Measurements from ENCODE around the gene HS2ST1.

HS2ST1 gene

DNA sequence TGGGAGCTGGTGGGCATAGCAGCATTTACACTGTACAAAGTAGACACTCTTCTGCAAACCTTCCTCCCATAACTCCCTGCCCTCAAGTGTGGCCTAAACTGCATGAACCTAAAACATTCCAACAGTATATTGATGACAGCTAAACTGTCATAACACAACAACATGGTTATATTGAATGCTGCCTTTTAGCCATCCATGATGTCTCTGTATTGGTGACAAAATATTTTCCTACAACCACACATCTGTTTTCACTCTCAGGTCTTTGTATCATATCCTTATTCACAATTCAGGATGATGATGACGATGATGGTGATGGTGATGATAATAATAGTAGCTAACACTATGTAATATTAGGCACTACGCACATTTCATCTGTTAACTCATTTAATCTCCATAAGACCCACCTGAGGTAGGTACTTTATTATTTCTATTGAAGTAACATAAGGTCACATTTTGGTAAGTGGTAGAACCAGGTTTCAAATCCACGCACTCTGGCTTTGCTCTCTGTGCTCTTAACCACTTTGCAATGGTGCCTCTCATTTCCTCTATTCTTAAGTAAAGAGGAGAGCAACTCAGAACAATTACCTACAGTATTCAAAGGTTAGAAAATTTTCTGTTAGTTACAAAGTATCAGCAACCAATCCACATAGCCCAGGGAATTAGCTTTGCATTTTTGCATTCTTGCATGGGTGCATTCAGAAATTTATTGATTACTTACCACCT lies 229.1 kb downstream of the HS2ST1 start:
- DNase-seq: no peak

DNA sequence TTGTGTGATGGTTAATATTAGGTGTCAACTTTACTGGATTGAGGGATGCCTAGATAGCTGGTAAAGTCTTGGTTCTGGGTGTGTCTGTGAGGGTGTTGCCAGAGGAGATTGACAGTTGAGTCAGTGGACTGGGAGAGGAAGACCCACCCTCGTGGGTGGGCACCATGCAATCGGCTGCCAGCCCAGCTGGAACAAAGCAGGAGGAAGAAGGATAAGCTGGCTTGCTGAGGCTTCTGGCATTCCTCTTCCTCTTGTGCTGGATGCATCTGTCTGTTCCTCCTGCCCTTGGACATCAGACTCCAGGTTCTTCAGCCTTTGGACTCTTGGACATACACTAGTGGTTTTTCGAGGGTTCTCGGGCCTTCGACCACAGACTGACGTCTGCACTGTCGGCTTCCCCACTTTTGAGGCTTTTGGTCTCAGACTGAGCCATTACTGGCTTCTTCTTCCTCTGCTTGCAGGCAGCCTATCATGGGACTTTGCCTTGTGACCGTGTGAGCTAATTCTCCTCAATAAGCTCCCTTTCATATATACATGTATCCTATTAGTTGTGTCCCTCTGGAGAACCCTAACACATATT lies 230.0 kb downstream of the HS2ST1 start:
- no peak for DNase-seq

DNA sequence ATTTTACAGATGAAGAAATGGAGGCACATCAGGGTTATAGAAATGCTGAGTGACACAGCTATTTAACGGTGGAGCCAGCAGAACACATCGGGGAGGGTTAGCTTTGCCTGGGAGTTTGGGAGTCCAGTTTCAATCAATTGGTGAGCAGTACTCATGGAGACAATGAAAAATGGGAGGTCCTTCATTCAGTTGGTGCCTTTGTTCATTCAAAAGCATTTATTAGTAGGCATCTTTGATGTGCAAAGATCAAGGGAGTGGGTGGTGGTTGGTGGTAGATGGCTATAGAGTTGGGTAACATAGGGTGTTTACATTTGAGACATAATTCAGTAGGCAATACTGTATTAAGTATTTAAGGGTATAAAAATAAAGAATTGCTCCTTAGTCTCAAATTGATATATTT lies 230.5 kb downstream of the HS2ST1 start:
- no peak for DNase-seq

DNA sequence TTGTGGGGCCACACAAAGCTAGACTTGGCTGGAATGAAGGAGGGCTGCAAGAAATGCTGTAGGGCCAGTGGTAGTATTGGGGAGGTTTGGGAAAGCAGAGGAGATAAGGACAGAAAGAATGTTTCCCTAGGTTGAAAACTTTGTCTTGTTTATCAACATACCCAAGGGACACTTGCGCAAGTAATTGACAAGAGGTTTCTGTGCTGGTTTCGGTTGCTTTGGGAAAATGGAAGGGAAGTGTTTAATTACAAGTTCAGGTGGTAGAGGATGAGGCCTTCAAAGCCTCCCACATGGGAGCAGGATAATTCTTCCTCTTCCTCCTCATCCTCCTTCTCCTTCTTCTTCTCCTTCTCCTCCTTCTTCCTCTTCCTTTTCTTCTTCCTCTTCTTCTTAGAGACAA lies 232.1 kb downstream of the HS2ST1 start:
- DNase-seq: no peak

DNA sequence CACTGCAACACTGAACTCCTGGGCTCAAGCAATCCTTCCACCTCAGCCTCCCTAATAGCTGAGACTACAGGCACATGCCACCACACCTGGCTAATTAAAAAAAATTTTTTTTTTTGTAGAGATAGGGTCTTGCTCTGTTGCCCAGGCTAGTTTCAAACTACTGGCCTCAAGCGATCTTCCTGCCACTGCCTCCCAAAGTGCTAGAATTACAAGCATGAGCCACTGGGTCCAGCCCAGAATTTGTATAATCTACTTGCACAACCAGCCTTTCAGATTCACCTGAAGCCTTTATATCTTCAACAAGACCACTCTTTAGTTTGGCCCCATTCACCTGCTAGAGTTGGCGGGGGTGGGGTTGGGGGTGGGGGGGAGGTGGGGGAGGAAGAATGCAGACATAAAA lies 232.6 kb downstream of the HS2ST1 start:
- DNase-seq: no peak

DNA sequence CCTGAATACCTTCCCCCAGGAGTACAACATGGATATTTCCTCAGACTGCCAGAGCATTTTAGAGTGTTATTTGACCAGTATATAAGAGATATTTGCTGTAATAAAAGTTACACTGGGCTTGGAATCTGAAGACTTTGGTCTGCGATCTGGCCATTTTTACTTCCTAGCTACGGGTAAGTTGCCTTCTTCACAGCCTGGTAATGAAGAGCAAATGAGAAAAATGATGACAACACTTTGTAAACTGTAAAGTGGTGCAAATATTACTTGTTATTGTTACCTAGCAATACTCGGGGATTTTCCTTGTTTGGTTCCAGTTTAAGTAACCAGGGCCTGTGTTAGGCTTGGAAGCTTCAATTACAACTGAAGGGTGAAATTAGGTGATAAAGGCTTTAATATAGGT lies 233.4 kb downstream of the HS2ST1 start:
- no peak for DNase-seq

DNA sequence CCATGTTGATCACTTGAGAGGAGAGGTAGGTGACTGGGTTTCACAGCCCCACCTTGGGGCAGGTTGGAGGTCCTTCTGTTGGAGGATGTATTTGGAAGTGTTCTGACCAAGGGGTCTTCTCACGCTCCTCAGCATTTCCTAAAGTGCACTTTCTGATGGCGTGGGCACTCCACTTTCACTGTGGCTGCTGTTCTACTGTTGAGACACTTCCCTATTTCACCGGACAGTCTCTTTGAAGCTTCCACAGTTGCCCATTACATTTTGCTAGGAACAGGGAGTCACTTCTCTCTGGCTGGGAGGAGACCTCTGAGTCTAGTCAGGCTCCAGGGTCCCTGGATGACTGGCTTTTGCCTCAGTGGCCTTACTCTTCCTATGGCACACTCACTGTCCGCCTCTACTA lies 234.2 kb downstream of the HS2ST1 start:
- no peak for DNase-seq

DNA sequence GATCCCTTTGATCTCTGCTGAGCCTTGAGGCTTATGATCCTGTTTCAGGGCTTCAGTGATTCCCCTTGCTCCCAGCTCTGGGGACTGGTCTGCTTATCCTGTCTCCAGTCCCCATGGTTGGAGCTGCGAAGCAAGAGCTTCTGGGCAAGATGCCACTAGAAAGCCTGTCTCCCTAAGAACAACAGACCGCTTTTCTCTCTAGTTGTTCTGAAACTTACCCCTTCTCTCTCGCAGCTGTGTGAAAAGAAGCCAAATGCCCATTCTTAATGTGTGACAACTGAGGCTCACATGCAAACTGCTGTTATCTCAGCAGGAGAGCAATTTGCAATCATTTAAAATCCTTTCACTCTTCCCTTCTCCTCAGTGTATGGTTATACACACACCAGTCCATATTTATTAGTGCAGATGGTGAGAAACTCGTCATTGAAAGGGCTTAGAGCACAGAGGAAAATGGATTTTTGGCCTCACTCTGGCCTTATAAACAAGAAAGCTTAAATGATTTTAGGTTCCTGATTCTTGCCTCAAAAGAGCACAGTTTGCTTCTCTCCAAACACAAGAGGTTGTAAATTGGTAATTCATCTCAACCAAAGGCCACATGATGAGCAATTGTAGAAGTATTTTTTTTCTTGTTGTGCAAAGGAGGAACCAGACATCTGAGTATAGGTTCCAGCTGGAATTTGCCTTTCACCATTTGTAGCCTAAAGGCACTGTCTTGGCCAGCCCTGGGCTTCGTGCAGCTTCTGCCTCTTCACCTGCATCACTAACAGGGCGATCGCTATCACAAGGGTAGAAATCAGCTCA lies 235.0 kb downstream of the HS2ST1 start:
- DNase-seq: no peak

DNA sequence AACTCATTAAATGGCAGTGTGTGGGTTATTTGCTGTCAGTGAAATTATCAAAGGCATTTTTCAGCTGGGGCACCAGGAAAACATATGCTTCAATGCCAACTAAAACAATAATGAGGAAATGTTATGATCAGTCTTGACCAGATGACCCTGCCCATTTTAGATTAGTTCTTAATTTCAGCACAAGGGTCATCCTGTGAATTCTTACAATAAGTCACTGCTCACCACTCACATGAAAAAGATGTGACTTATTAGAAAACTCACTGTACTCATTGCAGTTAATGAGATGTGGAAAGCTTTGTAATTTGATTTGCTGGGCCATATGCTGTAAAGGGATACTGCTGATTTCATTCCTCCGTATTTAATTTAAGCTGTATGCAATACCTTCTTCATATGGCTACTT lies 235.7 kb downstream of the HS2ST1 start:
- DNase-seq: no peak

DNA sequence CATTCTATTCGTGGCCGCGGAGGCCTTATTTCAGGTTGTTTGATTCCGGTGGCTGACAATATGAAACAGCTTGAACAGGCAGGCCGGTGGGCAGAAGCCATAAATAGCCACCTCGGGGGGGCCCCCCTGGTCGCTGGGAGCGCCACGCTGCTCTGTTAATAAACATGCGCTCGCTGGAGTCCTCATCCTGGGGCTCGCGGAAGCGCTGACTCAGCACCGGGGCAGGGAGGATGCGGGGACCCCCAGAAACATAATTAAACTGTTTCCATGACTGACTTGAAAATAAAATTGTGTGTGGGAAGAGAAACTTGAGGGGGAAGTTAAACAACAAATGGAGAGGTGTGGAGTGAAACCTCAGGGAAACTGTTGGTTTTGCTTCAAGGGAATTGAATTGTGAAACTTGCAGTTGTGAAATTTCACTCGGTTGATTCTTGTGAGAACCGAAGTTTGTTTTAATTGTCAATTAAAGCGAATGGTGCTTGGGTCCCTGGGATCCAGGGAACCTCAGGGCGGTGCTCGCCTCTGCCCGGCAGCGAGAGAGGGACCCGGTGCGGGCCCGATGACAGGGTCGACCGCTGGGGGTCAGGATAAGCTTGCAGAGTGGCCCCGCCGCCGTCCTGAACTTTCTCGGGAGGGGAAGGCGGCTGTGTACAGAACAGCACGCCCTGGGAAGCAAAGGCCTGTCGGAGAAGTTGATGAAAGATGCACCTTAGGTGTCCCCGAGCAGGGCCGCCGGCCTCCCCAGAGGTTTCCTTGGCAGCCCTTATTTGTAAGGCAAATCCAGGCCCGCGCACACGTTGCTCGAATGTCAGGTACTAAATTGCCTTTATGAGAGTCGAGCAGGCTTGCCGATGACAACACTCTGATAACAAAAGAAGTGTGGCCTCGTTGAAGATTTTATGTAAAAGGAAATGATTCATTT lies 237.3 kb downstream of the HS2ST1 start:
- peak in 1 of 5 donors; percentile 8 for DNase-seq

DNA sequence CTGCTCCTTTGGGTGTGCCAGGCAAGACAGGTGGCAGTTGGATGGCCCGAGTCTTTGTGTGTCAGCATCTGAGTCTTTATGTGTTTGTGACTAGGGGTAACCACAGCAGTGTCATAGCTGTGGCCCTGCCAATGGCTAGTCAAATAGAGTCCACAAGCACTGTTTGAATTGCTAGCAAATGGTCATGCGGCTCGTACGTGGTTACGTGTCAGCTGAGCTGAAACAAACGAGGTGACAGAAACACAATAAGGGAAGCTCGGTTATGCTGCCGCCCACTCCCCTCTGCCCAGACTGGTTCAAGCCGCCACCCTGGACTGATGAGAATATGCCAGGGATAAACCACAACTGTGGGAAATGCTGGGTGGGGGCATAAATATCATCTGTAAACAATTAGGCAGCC lies 239.9 kb downstream of the HS2ST1 start:
- no peak for DNase-seq

DNA sequence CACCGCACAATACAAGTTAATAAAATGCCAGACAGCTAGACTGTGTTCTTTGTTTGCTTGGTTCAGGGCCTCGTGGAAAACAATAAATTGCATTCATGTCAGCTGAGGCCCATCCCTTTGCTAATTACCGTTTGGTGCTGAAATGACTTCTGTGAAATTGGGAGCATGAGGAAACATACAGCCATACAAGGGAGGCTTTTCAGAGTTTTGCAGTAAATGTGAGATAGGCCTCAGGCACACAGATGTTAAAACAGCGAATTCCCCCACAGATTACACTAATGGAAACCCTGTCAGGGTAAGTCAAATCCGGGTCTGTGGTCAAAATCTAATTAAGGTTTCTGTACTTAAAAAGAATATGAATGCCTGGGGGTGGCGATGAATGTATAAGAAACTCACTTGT lies 240.7 kb downstream of the HS2ST1 start:
- no peak for DNase-seq

DNA sequence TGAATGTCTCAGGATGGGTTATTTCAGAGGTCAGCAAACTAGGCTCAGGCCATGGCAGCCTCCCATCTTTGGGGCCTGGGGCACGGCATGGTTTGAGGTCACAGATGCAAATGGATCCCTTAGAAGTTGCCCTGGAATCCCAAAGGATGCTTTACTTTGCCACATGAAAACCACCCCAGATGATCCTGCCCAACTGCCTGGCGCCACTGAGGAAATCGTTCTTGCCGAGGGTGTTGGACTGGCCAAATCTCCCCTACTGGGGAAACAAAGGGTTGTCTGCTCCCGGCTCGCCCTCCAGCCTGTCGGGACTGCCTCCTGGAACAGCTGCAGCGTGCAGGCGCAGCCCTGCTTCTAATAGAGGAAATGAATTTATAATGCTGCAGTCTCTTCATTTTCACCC lies 241.2 kb downstream of the HS2ST1 start:
- no peak for DNase-seq

DNA sequence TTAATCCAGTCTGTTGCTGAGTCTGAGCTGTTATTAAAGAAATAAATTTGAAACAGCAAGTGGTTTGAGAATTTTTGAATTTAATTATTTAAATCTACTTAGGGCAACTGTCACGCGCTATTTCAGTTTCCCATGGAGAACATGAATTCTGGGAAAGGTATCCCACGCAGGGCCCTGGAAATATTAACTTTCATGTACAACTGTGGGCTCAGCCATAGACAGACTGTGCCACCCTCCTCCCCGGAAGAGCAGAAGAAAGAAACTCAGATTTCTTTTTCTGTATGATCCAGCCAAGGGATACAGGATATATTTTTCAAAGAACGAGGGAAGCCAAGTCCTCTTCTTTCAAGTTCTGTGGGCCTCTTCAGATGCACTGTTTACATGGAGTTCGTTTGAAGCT lies 241.7 kb downstream of the HS2ST1 start:
- no peak for DNase-seq

DNA sequence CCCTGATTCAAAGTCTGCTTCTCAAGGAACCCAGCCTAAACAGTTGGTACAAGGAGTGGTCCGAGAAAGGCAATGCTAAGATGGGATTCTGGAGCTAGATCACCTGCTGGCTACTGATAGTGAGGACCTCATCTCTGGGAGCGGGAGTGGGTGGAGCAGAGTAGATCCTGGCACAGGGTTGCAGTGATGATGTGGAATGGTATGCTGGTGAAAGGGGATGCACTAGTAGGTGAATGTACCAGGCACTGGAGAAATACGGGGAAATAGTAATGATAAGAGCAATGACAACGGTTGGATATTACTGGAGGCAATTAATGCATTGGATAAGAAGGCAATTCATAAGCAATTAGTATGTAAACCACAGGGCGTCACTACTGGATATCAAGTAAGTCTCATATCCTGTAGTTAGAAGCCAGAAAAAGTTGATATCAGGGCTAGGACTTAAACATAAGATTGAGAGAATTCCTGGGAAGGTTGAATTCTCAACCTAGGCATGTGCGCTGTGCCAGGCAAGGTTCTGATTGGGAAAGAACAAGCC lies 245.0 kb downstream of the HS2ST1 start:
- no peak for DNase-seq
